Measurements from ENCODE around the gene RNF123. TPM values are rescaled to one million over a fixed set of nuclear protein-coding genes. Genes with fewer than 3 reads are reported as not detected.

The RNF123 gene
- total and polyA plus RNA-seq, 2 donors (not counting 1 experiment from before 2014, with no cell fraction given) = 51.8 to 69.0 TPM

- no peak for ATAC-seq (ENCODE audit: low read depth)
- no peak overlapping the region for H3K27ac ChIP-seq (ENCODE audit: low read length in 2 of 2)
- no peak overlapping the region for H3K9ac ChIP-seq (ENCODE audit: low read length)
- TF ChIP-seq CTCF (IDR thresholded peaks at IDR 0.05) (no peak), EZH2 (IDR thresholded peaks at IDR 0.05; ENCODE audit: borderline replicate concordance, insufficient read depth, low read depth, low read length, poor library complexity, severe bottlenecking) (no peak)
- H2AFZ ChIP-seq (ENCODE audit: insufficient read depth, low read depth, low read length, poor library complexity, severe bottlenecking) = no peak overlapping the region
- WGBS (ENCODE audit: insufficient coverage) = no CpG with 5 or more reads among the region's 1 CpG
- H3K4me1 Mint-ChIP-seq = no peaks in the 10 kb centered on the region
- no peak overlapping the region for H3K27ac Mint-ChIP-seq
- no peaks in the 10 kb centered on the region for H4K20me1 ChIP-seq (ENCODE audit: control insufficient read depth, insufficient read depth, low read length, poor library complexity, severe bottlenecking)
- H3K27me3 Mint-ChIP-seq = no peaks in the 10 kb centered on the region
- peaks cover 6 to 61% of the 10 kb centered on the region in 2 experiments for H3K36me3 ChIP-seq (replicated peaks in 1 of 2; ENCODE audit: control extremely low read depth in 1 of 2, control insufficient read depth in 1 of 2, extremely low read depth in 1 of 2, insufficient read depth in 2 of 2, low read length in 1 of 2)
- no peaks in the 10 kb centered on the region for H3K9me3 Mint-ChIP-seq (ENCODE audit: insufficient read depth)
- intact Hi-C loops (cut with micrococcal nuclease) = no loop called here
- H3K4me3 Mint-ChIP-seq = no peak overlapping the region
- ChIA-PET POLR2A (interaction anchor here (0.6 kb wide), 1 partner anchor 639 kb away, joined by 5 read pairs; no protein-coding TSS in a partner anchor), CTCF (interaction anchor here (0.7 kb wide), 1 partner anchor 24 kb away, joined by 3 read pairs; no protein-coding TSS in a partner anchor)
- H3K4me2 ChIP-seq (replicated peaks; ENCODE audit: low read depth, low read length, poor library complexity, severe bottlenecking) = no peak overlapping the region
- H3K27me3 ChIP-seq (replicated peaks in 1 of 4; ENCODE audit: control extremely low read depth in 1 of 4, control insufficient read depth in 3 of 4, insufficient read depth in 4 of 4, low read length in 3 of 4) = no peaks in the 10 kb centered on the region
- no peak for DNase-seq
- H3K4me3 ChIP-seq (ENCODE audit: control extremely low read depth in 1 of 5, extremely low read depth in 1 of 5, insufficient read depth in 1 of 5, low read depth in 2 of 5, low read length in 4 of 5) = no peak overlapping the region
- H3K9me3 ChIP-seq (ENCODE audit: control extremely low read depth in 1 of 3, control insufficient read depth in 2 of 3, insufficient read depth in 1 of 3, low read length in 2 of 3) = no peaks in the 10 kb centered on the region
- H3K4me1 ChIP-seq (ENCODE audit: control insufficient read depth in 2 of 2, insufficient read depth in 2 of 2, low read length in 2 of 2) = no peaks in the 10 kb centered on the region
- peaks cover 9% of the 10 kb centered on the region for H3K79me2 ChIP-seq (ENCODE audit: control insufficient read depth, insufficient read depth, low read length)
Observed at GRCh38 chr3:49733551-49733950, 44.2 kb downstream of the RNF123 start.

GRCh38 chr3:49734752-49735151 is 45.4 kb downstream of the RNF123 start:
- H3K79me2 ChIP-seq (ENCODE audit: control insufficient read depth, insufficient read depth, low read length) = peaks cover 15% of the 10 kb centered on the region
- Mint-ChIP-seq H3K27me3 (no peaks in the 10 kb centered on the region), H3K4me1 (no peaks in the 10 kb centered on the region), H3K4me3 (no peak overlapping the region), H3K9me3 (ENCODE audit: insufficient read depth) (no peaks in the 10 kb centered on the region), H3K27ac (no peak overlapping the region)
- H3K27ac ChIP-seq (ENCODE audit: low read length in 2 of 2) = no peak overlapping the region
- POLR2A ChIA-PET = no interaction called here
- H3K4me2 ChIP-seq (replicated peaks; ENCODE audit: low read depth, low read length, poor library complexity, severe bottlenecking) = no peak overlapping the region
- intact Hi-C loops (cut with micrococcal nuclease) = no loop called here
- CTCF ChIA-PET = no interaction called here
- H3K4me1 ChIP-seq (ENCODE audit: control insufficient read depth in 2 of 2, insufficient read depth in 2 of 2, low read length in 2 of 2) = no peaks in the 10 kb centered on the region
- H2AFZ ChIP-seq (ENCODE audit: insufficient read depth, low read depth, low read length, poor library complexity, severe bottlenecking) = no peak overlapping the region
- H3K9ac ChIP-seq (ENCODE audit: low read length) = no peak overlapping the region
- no peaks in the 10 kb centered on the region for H3K9me3 ChIP-seq (ENCODE audit: control extremely low read depth in 1 of 3, control insufficient read depth in 2 of 3, insufficient read depth in 1 of 3, low read length in 2 of 3)
- no peak overlapping the region for H3K4me3 ChIP-seq (ENCODE audit: control extremely low read depth in 1 of 5, extremely low read depth in 1 of 5, insufficient read depth in 1 of 5, low read depth in 2 of 5, low read length in 4 of 5)
- TF ChIP-seq CTCF (IDR thresholded peaks at IDR 0.05) (no peak), EZH2 (IDR thresholded peaks at IDR 0.05; ENCODE audit: borderline replicate concordance, insufficient read depth, low read depth, low read length, poor library complexity, severe bottlenecking) (no peak)
- no peaks in the 10 kb centered on the region for H4K20me1 ChIP-seq (ENCODE audit: control insufficient read depth, insufficient read depth, low read length, poor library complexity, severe bottlenecking)
- ATAC-seq (ENCODE audit: low read depth) (no peak), DNase-seq (no peak)
- no peaks in the 10 kb centered on the region for H3K27me3 ChIP-seq (replicated peaks in 1 of 4; ENCODE audit: control extremely low read depth in 1 of 4, control insufficient read depth in 3 of 4, insufficient read depth in 4 of 4, low read length in 3 of 4)
- WGBS (ENCODE audit: insufficient coverage) = 98% methylated on average over 5 of the region's 6 CpGs
- peaks cover 6 to 65% of the 10 kb centered on the region in 2 experiments for H3K36me3 ChIP-seq (replicated peaks in 1 of 2; ENCODE audit: control extremely low read depth in 1 of 2, control insufficient read depth in 1 of 2, extremely low read depth in 1 of 2, insufficient read depth in 2 of 2, low read length in 1 of 2)
